ENCODE data around the gene MRLN. TPM values are rescaled to one million over a fixed set of nuclear protein-coding genes. Genes with fewer than 3 reads are reported as not detected.

The MRLN gene
- total RNA-seq, 6 donors from 2014 or later: 0.91 TPM; not detected in 5

DNA sequence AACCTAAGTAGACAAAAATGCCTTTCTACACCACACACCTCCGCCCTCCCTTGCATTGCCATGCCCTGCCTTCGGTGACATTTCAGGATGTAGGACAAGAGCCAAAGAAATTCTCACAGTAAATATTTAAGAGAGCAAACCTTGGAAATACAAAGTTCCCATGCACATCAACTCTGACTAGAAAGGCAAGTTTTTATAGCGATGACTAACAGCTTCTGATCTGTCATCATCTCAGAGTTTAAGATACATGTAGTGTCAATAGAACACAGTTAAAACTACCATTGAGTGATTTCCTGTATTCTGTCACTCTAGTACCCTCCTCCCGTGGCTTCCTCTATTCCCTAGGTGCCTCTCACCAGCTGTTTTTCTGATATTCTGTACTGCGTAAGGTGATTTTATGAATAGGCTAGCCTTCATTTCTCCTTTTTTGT lies 64.3 kb downstream of the MRLN start:
- TF ChIP-seq POLR2A (IDR thresholded peaks at IDR 0.05) (no peak), EP300 (IDR thresholded peaks at IDR 0.05) (no peak), POLR2AphosphoS5 (IDR thresholded peaks at IDR 0.05) (no peak)
- TF ChIP-seq, protein P1, sequence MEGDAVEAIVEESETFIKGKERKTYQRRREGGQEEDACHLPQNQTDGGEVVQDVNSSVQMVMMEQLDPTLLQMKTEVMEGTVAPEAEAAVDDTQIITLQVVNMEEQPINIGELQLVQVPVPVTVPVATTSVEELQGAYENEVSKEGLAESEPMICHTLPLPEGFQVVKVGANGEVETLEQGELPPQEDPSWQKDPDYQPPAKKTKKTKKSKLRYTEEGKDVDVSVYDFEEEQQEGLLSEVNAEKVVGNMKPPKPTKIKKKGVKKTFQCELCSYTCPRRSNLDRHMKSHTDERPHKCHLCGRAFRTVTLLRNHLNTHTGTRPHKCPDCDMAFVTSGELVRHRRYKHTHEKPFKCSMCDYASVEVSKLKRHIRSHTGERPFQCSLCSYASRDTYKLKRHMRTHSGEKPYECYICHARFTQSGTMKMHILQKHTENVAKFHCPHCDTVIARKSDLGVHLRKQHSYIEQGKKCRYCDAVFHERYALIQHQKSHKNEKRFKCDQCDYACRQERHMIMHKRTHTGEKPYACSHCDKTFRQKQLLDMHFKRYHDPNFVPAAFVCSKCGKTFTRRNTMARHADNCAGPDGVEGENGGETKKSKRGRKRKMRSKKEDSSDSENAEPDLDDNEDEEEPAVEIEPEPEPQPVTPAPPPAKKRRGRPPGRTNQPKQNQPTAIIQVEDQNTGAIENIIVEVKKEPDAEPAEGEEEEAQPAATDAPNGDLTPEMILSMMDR (IDR thresholded peaks at IDR 0.05): no peak
- ATAC-seq (ENCODE audit: low FRiP score in 2 of 2) (no peak), DNase-seq (no peak)
- no peak overlapping the region for H3K27ac ChIP-seq
- no peaks in the 10 kb centered on the region for H3K9me3 ChIP-seq
- H3K4me3 ChIP-seq: no peak overlapping the region
- no peaks in the 10 kb centered on the region for H3K4me1 ChIP-seq
- no peaks in the 10 kb centered on the region for H3K36me3 ChIP-seq
- H3K27me3 ChIP-seq: no peaks in the 10 kb centered on the region
- WGBS, 2 donors: 70% methylated on average over 5 of the region's 5 CpGs

DNA sequence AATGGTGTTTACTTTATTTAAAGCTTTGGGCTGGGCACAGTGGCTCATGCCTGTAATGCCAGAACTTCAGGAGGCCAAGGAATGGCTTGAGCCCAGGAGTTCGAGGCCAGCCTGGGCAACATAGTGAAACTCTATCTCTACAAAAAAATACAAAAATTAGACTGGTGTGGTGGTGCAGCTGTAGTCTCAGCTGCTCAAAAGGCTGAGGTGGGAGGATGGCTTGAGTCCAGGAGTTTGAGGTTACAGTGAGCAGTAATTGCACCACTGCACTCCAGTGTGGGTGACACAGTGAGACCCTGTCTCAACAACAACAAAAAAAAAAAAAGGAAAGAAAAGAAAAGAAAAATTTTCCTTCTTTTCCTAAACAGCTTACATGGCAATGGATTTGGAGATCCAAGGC lies 65.6 kb downstream of the MRLN start:
- ATAC-seq (ENCODE audit: low FRiP score in 2 of 2) (no peak), DNase-seq (no peak)
- Histone ChIP-seq H3K4me1 (no peaks in the 10 kb centered on the region), H3K4me3 (no peak overlapping the region), H3K9me3 (no peaks in the 10 kb centered on the region), H3K36me3 (no peaks in the 10 kb centered on the region), H3K27me3 (no peaks in the 10 kb centered on the region), H3K27ac (no peak overlapping the region)
- TF ChIP-seq, protein P1 (IDR thresholded peaks at IDR 0.05): no peak
- TF ChIP-seq POLR2AphosphoS5 (IDR thresholded peaks at IDR 0.05) (no peak), EP300 (IDR thresholded peaks at IDR 0.05) (no peak), POLR2A (IDR thresholded peaks at IDR 0.05) (no peak)
- 86 to 92% methylated on average over 1 of the region's 1 CpG for WGBS, 2 donors

Other genes with a start within 250 kb of the MRLN start
- 1 to 10 TPM in 3 of 6 donors, under 1 TPM in 1, not detected in 2; 0.79 to 1.1 (median 1.1) TPM for gene SLC16A9, start 43.6 kb downstream of the MRLN start, total RNA-seq
- 100 to 1,000 TPM in 1 of 6 donors, 10 to 100 TPM in 5; 42.5 to 118 (median 51.5) TPM for gene CCDC6, start 153.1 kb upstream of the MRLN start, total RNA-seq